SK-N-MC (cell line): ENCODE results near the gene NDST1.

Experiments
- EZH2 ChIP-seq: fragments of 200-600 bp; sonication (generic); IDR thresholded peaks from one replicate; pipeline ENCODE4 v1.6.1; 2017; ENCODE audit warnings: antibody characterized with exemption
- FOXP2 ChIP-seq: optimal IDR thresholded peaks from 2 replicates; pipeline ENCODE3; 2011; ENCODE audit warnings: mild to moderate bottlenecking, moderate library complexity; ENCODE audit not compliant: insufficient read depth; ENCODE audit errors: extremely low read length, control extremely low read depth

DNA sequence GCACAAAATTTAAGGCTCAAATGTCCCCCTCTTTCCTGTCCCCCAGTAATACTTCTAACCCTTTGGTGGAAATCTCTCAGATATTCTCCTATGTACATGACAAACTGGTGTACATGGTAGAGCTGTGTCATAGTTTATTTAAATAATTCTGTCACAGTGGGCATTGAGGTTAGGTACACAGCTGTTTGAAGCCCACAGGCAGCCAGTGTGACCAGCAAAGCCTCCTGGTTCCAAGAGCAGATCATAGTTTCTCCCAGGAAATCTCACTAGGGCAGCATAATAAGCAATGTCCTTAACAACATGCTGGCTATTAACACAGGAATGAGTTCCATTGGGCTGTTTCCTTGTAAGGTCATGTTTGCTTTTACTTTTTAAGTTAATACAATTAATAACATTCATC is 63.9 kb downstream of the NDST1 start:
- TF ChIP-seq EZH2 = no peak
- TF ChIP-seq FOXP2 = no peak
